Colonic mucosa (tissue), 4 donors: Measurements from ENCODE around the gene PRTFDC1. TPM values are rescaled to one million over a fixed set of nuclear protein-coding genes. Genes with fewer than 3 reads are reported as not detected.

Source experiments
- DNase-seq: peaks from one replicate; pipeline ENCODE4 v3.0.0-alpha.2; 2020
- H3K27ac ChIP-seq: fragments of 200-600 bp; one replicate; pipeline ENCODE4 v1.8.0; 2021
- H3K27me3 ChIP-seq: fragments of 200-600 bp; one replicate; pipeline ENCODE4 v1.8.0; 2021
- H3K36me3 ChIP-seq: fragments of 200-600 bp; one replicate; pipeline ENCODE4 v1.8.0; 2021
- H3K4me1 ChIP-seq: fragments of 200-600 bp; one replicate; pipeline ENCODE4 v1.8.0; 2021; ENCODE audit warnings: mild to moderate bottlenecking
- H3K4me3 ChIP-seq: fragments of 200-600 bp; one replicate; pipeline ENCODE4 v1.8.0; 2021
- H3K9ac ChIP-seq, 2 donors: one replicate each; pipeline ENCODE4 v1.7.0; 2013; ENCODE audit warnings: control low read depth in 2 of 2, low read depth in 2 of 2, low read length in 2 of 2
- H3K9me3 ChIP-seq: fragments of 200-600 bp; one replicate; pipeline ENCODE4 v1.8.0; 2021
- intact Hi-C: fragments of 100-400 bp; cut with DNase I; formaldehyde crosslinking; loops from one replicate; pipeline ENCODE4 v1.14.1; 2022
- total RNA-seq, 2 donors: library from RNA; stranded (reverse); fragmentation: NEBNext Ultra II Directional in 1 of 2; extraction: Animal tissue kit (Norgen Biotek cat#: 25700) in 1 of 2; gene quantifications; one replicate each; pipeline ENCODE4 v1.2.1, GENCODE V29; 2021
- TF ChIP-seq, protein P1 (sequence below): fragments of 200-600 bp; IDR thresholded peaks from one replicate; pipeline ENCODE4 v1.8.0; 2022; ENCODE audit warnings: antibody characterized with exemption, mild to moderate bottlenecking
- donor health status: healthy.
- donor health status: DM: no; HTN: no; CAD: no.
- donor health status: DM: no; HTN: no; CAD: no.

PRTFDC1 gene
- total RNA-seq, 2 donors from 2014 or later, result 8.1 to 16.0 TPM

DNA sequence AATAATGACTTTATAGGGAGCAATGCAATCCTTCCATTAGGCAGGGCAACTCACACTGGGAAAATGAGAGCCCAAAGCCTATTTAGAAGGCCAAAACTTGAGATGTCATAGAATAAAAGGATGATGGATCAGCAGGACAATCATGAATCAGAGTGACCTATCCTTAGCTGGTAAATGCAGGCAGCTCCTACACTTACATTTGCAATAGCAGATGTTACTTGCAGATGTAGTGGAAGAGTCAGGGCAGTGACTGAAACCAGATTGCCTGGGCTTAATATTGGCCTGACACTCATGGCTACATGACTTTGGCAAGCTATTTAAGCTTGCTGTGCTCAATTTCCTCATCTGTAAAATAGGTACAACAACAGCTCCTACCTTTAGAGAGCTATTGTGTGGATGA, 98.7 kb downstream of the PRTFDC1 start:
- intact Hi-C loops, result no loop called here
- H3K27me3 ChIP-seq, result no peaks in the 10 kb centered on the region
- no peaks in the 10 kb centered on the region for H3K36me3 ChIP-seq
- H3K27ac ChIP-seq, result no peak overlapping the region
- H3K4me1 ChIP-seq, result no peaks in the 10 kb centered on the region
- no peak overlapping the region for H3K4me3 ChIP-seq
- TF ChIP-seq, protein P1, sequence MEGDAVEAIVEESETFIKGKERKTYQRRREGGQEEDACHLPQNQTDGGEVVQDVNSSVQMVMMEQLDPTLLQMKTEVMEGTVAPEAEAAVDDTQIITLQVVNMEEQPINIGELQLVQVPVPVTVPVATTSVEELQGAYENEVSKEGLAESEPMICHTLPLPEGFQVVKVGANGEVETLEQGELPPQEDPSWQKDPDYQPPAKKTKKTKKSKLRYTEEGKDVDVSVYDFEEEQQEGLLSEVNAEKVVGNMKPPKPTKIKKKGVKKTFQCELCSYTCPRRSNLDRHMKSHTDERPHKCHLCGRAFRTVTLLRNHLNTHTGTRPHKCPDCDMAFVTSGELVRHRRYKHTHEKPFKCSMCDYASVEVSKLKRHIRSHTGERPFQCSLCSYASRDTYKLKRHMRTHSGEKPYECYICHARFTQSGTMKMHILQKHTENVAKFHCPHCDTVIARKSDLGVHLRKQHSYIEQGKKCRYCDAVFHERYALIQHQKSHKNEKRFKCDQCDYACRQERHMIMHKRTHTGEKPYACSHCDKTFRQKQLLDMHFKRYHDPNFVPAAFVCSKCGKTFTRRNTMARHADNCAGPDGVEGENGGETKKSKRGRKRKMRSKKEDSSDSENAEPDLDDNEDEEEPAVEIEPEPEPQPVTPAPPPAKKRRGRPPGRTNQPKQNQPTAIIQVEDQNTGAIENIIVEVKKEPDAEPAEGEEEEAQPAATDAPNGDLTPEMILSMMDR, result no peak
- H3K9me3 ChIP-seq, result no peaks in the 10 kb centered on the region
- no peak overlapping the region for H3K9ac ChIP-seq
- no peak for DNase-seq

DNA sequence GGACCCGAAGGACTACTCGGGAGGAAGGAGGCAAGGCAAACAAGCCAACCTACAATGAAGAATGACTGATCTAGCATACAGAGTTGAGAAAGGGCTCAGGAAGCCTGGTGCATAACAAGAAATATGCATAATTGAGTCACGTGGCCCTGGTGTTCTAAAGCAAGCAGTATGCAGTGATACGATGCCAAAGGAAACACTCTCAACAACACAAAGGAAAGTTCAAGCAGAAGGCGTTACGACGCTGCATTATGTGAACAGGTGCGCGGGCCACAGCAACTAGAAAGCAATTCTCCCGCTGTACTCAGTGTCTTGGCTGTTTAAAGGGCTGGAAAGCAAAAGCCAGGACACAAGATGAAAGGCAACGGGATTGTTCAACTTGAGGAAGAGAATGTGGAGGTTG, 100.8 kb downstream of the PRTFDC1 start:
- H3K9me3 ChIP-seq, result no peaks in the 10 kb centered on the region
- no peak overlapping the region for H3K4me3 ChIP-seq

DNA sequence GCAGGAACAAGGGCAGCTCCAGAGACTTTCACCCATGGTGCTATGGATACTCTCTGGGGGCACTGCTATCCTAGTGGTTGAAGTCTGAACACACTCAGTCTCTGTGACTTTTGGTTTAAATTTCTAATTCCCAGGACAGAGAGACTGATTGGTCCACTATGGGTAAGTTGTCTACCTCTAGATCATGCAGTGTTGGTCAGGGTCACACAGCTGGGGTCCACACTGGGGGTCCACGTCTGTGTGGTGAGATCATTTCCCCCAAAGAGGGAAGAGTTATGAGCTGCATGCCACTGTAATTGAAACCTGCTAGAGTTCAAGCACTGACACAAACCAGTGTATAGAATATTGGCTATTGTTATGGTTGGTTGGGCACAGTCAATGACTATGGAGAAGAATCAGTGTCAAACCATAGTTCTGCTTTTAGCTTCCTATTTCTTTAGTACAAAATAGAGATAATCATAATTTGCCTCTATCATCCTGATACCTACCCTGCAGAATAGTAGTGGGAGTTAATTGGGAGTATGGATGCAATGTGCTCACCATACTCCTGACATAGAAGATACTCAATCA, 101.6 kb downstream of the PRTFDC1 start:
- Histone ChIP-seq H3K27me3 (no peaks in the 10 kb centered on the region), H3K4me3 (no peak overlapping the region), H3K9me3 (no peaks in the 10 kb centered on the region), H3K27ac (no peak overlapping the region), H3K36me3 (no peaks in the 10 kb centered on the region), H3K4me1 (no peaks in the 10 kb centered on the region), H3K9ac (no peak overlapping the region)
- intact Hi-C loops, result no loop called here
- DNase-seq, result no peak
- TF ChIP-seq, protein P1, result no peak

More for the DNA sequence above, 100.8 kb downstream of the PRTFDC1 start:
- Histone ChIP-seq H3K9ac (peak overlapping the region in 1 of 2 donors; percentile 24), H3K36me3 (no peaks in the 10 kb centered on the region), H3K27ac (no peak overlapping the region), H3K27me3 (no peaks in the 10 kb centered on the region), H3K4me1 (no peaks in the 10 kb centered on the region)
- TF ChIP-seq, protein P1, result no peak
- intact Hi-C loops, result no loop called here
- DNase-seq, result peak; percentile 63

DNA sequence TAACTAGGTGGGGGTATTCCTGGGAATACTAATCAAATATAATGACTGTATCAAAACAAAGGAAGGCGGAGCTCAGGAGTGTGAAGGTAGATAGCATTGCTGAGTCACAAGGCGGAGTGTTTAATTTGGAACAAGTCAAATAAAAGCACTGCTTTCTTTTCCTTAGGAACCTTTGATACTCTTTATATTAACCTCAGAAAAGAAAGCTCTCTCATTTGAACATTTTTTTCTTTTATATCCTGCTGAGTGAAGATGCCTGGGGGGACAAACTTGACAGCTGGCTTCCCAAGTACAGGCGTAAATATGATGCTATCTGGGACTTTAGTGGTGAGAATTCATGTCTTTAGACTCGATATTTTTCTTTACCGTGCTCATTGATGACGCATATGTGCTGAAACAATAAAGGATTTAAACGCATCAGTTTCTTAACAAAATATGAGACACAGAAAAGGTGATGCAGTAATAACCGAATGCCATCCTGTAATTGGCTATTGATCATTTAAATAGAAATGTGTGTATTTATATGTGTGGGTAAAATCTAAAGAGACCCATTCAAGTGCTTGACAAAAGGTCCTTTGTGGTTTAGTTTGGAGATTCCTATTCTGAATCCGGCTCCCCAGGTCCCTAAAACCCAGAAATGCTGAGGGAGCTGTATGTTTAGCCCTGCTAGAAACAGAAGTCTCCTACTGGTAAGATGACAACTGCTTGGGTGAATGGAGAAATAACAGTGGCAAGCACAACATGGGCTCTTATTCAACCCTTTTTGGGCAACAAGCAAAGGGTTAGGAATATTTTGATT, 102.7 kb downstream of the PRTFDC1 start:
- H3K36me3 ChIP-seq, result no peaks in the 10 kb centered on the region
- H3K9ac ChIP-seq, result peak overlapping the region in 1 of 2 donors; percentile 4
- no peaks in the 10 kb centered on the region for H3K27me3 ChIP-seq
- intact Hi-C loops, result no loop called here
- no peaks in the 10 kb centered on the region for H3K9me3 ChIP-seq
- DNase-seq, result peak; percentile 55
- no peaks in the 10 kb centered on the region for H3K4me1 ChIP-seq
- peak overlapping the region; percentile 4 for H3K4me3 ChIP-seq
- peak overlapping the region; percentile 26 for H3K27ac ChIP-seq
- TF ChIP-seq, protein P1, result no peak

DNA sequence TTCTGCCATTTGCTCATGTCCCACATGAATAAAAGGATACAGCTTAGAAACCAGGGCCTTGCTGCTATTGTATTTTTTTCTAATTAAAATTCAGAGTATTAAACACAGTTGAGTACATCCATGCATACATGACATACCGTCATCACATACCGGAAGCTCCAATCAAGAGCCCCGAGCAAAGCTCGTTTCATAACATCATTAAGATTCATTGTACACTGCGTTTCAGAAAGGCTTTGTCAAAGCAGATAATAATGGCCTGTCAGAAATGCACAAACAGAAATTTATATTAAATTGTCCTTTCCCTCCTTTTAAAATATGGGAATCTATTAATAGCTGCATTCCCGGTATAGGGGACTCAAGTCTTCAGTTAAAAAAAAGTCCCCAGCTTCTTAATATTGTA, 103.4 kb downstream of the PRTFDC1 start:
- Histone ChIP-seq H3K4me3 (peak overlapping the region; percentile 4), H3K27me3 (no peaks in the 10 kb centered on the region), H3K4me1 (no peaks in the 10 kb centered on the region), H3K27ac (no peak overlapping the region), H3K9ac (no peak overlapping the region), H3K9me3 (no peaks in the 10 kb centered on the region), H3K36me3 (no peaks in the 10 kb centered on the region)
- intact Hi-C loops, result no loop called here
- DNase-seq, result no peak
- TF ChIP-seq, protein P1, result no peak
